Measurements from ENCODE around the gene IVL.

IVL gene

DNA sequence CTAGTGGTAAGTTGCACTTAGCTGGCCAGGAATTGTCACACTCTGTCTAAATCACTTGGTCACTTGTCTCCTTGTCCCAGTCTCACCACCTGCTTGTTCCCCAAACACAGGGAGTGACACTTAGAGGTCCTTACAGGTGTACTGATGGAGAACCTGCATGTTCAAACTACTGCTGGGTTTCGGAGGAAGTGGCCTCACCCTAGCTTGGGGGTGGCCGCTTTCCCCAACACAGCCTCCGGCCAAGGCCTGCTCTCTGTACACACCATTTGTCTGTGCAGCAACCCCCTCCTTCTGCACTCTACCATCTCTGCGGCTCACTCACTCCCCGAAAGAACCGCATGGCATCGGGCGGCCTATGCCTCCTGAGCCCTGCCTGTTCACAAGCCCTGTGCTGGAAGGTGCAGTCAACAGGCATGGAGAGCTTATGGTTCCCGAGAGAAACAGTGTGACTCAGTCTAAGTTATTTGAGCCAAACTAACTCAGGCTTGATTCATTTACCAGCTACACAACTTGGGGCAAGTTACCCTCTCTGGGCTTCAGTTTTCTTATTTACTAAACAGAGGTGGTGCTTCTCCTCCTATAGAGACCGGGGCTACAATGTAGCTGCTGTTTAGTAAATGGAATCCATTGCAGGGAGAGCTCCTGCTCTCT lies 51.6 kb downstream of the IVL start:
- Mint-ChIP-seq H3K4me1 (no peaks in the 10 kb centered on the region), H3K36me3 (no peaks in the 10 kb centered on the region), H3K9me3 (no peaks in the 10 kb centered on the region), H3K4me3 (no peak overlapping the region), H3K27ac (no peak overlapping the region)
- DNase-seq (ENCODE audit: low spot score in 2 of 2): no peak
- no peak for ATAC-seq

DNA sequence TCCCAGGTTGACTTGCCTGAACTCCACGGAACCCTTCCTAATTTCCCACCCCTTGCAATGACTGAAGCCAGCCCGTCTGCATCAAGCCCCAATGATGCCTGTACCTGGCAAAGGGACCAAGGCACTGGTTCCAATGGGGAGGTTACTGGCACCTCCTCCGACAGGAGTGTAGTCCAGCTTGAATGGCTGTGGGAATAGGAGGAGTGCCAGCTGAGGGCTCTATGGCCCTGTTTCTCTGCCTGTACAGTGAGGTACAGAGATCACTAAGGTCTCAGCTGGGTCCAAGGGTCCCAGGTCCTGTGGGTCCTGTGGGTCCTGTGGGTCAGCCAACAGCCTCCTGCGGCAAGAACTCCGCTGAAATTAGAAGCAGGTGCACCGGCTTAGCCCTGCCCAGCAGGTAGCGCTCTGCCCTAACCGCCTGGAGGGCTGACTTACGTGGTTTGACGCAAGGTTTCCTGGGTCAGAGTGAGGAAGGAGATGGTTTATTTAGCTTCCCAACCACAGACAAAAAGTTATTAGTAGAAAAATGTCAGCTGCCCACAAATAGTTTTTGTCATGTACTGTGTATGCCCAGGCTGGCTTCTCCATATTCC lies 52.2 kb downstream of the IVL start:
- Mint-ChIP-seq H3K4me1 (no peaks in the 10 kb centered on the region), H3K9me3 (no peaks in the 10 kb centered on the region), H3K36me3 (no peaks in the 10 kb centered on the region), H3K27ac (no peak overlapping the region), H3K4me3 (no peak overlapping the region)
- no peak for DNase-seq (ENCODE audit: low spot score in 2 of 2)
- no peak for ATAC-seq
